HG03378 (cell line): ENCODE measurements around the gene TP53I11.

Experiments used
- ATAC-seq: cut with Tn5 transposase; IDR thresholded peaks from one replicate; pipeline ENCODE4 v1.9.1; 2021; ENCODE audit warnings: mild to moderate bottlenecking, moderate library complexity; ENCODE audit not compliant: unreplicated experiment

TP53I11 gene

DNA sequence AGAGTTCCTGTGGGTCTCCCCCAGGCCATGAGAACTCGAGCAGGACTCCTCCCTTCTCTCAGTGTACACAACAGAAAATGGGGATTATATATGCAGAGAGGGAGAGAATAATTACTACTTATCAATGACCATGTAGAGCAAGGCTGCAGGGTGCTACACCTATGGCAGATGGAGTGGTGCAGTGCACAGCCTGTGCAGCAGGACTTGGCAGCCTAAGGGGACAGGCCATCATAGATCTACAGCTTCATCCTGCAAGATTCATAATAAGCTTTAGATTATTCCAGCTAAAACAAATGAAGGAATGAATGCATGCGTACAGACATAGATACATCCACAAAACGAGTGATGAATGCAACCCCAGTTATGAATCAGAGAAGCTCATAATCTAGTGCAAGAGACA lies 8.4 kb upstream of the TP53I11 start:
- ATAC-seq = no peak

DNA sequence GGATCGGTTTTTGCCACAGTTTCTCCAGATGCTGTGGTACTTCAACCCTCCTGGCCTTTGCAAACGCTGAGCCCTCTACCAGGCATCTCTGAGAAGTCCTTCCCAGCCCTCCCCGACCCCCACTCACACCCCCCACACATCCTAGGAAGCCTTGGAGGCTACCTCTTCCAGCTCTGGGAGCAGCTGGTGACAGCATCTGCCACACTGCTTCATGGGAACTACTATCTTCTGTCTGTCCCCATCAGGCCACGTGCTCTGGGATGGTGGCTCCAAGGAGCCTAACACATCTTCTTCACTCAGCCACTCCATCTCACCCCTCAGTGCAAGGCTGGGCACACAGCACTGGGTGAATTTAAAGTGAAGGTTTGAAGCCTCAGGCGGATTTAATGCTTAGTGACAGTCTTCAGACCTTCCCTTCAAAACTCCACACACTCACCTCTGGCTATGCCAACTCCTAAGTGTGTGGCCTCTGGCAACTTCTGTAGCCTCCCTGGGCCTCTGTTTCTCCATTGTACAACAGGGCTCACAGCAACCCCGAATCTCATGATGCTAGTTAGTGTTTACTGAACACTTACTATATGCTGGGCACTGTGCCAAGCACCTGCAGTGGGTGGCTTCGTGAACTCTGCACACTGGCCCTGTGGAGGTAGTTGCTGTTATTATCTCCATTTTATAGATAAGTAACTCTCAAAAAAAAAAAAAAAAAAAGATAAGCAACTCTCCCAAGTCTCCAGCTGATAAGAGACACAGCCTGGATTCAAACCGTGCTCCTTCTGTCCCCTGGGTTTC lies 7.3 kb upstream of the TP53I11 start:
- no peak for ATAC-seq

DNA sequence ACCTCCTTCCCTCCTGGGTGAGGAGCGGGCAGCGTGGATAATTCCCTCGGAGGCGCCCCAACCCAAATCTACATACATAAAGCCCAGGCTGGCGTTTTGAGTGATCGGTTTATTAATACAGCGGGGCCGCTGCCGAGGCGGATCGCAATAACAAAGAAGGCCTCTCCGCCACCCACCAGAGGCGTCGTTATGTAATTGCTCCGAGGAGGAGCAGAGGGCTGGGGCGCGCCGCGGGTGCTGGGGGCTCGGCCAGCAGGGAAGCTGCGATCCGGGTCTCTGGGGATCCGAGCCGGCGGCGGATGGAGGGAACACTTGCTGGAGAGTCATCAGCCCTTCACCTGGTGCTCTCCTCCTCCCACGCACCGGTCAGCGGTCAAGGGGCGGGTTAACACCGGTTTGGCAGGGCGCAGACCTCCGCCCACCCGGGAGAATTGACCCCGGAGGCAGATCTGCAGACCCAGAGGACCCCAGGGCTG lies 6.4 kb upstream of the TP53I11 start:
- no peak for ATAC-seq

DNA sequence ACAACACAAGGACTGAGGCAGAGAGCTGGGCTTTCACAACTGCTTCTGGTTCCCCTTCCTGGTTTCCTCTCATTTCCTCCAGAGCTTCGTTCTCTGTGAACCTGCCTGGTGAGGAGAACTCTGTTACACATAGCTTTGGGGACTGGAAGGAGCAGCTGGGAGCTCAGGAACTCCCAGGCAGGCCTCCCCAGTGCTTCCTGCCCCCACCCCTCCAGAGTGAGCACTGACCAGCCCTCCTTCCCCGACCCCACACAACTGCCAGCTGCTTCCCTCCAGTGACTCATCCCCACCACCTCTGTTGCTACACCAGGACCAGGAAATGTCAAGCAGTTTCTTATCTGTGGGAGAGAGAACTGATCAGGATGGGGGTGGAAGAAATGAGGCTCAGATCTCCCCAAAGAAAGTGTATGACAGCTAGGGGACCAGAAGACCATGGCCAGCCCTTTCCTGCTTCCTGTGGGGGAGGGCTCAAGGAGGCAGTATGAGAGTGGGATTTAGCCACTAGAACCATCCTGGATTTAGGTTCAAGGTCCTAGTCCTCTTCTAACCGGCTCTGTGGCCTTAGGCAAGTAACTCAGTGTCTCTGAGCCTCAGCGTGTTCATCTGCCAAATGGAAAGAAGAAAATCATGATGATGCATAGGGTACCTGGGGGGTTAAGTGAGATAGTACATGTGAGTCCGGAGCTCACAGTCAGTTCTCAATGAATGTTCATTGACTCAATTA lies 4.5 kb upstream of the TP53I11 start:
- no peak for ATAC-seq

DNA sequence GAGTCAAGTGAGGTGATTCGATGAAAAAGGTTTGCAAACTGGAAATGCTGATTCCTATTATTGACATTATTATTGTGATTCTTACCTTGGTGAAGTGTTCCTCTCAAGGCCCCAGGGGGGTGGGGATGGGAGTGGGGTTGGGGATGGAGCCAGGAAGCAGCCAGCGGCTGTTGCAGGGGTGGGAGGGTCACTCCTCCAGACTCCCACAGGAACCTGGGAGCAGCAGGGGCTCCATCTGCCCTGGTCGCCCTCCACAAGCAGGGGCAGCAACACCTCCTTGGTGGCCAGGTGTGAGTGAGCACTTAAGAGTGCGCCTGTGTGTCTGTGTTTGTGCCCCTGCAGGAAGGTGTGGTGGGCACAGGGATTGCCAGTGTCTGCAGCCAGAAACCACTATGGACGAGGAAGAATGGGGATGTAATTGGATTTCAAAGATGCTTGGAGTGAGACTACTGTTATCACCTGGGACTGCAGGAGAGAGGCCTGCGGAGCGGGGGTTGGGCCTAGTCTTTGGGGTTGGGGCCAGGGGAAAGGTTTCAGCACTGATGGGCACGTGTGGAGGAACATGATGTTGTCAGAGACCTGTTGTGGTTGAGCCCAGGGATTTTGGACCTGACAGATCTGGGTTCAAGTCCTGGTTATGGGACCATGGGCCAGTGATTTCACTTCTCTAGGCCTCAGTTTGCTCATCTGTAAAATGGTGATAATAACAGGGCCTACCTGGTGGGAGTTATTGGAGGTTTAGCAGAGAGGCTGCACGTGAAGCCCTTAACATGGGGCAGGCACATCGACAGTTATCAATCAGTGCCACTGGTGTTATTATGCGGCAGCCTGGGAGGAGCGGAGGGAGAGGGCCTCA lies 3.6 kb upstream of the TP53I11 start:
- ATAC-seq = no peak

DNA sequence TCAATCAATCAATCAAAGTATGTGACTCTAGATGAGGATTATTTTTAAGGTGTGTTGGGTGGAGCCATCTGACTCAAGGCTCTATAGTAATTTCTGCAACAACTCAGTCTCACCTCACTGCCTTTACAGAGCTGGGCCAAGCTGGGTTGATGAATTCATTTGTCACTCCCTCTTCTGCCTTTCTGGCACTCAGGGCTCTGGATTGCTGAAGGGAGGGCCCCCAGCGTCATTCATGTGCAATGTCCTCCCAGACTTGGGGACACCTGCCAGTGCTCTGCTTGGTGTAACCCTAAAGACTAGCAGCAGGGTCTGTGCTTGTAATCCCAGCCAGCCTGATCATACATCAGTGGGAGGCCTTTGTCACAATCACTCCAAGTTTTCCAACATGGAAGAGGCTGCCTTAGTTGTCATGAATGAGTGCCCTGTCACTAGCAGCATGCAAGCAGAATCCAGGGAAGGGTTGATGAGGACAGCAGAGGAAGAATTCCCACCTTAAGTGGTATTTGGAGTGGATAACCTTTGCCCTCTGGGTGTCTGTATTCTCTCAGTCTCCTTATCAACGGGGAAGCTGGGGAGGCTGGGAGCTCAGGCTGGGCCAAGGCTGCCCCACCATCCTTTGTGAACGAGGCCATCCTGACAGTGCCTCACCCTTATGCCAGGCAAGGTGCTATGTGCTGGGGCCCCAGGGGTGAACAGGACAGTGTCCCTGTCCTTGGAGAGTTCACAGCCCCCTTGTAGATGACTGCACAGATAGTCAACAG lies 2.0 kb upstream of the TP53I11 start:
- ATAC-seq = no peak

DNA sequence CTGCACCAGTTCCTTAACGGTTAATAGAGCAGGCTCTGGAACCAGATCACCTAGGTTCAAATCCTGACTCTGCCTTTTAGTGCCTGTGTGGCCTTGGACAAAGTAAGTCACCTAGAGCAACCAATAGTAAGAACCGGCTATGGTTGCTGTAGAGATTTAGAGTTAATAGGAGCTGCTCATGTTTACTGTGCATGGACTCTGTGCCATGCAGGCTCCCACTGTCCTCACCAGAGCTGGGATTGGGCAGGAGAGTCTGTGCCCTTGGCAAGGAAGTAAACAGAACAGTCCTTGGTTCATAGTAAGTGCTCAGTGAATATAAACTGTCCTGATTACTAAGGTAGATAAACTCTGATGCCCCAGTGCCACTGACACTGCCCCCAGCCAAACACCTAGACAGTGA lies 1.4 kb upstream of the TP53I11 start:
- ATAC-seq = no peak

DNA sequence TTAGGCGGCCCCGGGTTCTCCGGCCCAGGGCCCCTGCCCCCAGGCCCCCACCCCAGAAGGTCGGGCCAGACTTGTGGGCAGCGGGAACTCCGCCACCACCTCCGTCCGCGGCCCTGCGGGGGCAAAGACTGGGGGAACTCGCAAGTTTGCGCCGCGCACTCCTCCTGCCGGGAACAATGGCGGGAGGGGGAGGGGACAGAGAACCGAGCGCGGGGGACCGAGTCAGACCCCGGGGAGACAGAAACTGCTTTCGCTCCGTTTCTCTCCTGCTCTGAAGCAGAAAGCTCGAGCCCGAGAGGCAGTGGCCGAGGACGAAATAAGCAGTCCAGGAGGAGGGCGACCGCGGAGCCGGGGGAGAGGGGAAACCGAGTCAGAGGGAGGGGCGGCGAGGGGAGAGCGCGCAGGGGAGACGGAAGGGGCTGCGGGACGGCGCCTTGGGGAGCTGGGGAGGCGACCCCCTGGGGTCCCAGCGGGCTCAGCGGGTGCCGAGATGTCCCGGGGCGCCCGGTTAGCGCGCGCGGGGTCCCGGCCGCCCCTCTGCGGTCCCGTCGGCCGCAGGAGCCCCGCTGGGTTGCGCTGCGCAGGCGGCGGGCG lies 555 bp downstream of the TP53I11 start:
- no peak for ATAC-seq

DNA sequence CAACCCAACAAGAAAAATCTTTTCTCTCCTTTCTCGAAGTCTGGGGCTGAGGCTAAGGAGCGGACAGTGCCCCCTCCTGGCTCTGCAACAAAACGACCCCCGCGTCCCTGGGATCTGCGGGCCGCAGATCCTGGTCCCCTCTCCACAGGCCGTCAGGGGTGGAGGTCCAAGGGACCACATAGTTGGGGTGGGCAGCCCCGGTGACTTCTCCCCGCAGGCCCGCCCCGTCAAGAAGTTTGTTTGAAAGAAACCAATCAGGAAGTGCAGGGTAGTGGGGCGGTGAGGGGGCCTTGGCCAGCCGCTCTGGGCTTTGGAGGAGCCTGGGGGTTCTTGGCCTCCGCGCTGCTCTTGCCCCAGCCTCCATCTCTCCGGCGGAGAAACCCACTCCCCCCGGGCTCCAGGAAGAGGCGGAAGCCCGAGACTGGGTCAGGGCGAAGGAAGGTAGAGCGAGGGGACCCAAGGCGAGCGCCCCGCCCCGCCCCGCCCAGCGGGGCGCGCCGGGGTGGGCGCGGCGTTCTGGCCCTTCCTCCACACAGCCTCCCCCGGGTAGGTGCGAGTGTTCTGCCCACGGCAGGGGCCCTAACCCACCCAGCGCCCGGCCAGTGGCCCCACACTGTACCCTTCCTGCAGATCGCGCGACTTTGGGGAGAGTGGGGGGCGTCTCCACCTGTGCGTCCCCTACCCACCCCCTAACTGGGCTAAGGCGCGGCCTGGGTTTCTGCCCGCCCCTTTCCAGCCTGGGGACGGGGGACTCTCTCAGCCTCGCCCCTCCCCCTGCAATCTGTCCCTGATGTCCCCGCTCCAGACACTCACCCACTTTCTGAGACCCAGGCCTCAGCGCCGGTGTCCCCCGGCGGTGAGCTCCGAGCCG lies 1.3 kb downstream of the TP53I11 start:
- no peak for ATAC-seq

DNA sequence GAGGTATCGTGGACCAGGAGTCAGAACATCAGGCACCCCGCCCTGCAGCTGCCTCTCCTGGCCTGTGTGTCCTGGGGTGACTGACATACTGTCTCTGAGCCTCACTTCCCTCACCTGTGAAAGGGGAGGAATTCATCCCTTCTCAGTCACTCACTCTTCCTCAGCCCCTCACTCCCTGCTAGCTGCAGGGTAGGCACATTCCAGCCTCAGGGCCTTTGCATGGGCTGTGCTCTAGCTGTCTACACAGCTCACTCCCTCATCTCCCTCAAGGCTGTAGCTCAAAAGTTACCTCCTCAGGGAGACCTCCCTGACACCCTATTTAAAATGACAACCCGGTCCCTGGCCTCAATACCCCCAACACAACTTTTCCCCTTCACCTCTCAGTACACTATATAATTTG lies 2.5 kb downstream of the TP53I11 start:
- no peak for ATAC-seq

DNA sequence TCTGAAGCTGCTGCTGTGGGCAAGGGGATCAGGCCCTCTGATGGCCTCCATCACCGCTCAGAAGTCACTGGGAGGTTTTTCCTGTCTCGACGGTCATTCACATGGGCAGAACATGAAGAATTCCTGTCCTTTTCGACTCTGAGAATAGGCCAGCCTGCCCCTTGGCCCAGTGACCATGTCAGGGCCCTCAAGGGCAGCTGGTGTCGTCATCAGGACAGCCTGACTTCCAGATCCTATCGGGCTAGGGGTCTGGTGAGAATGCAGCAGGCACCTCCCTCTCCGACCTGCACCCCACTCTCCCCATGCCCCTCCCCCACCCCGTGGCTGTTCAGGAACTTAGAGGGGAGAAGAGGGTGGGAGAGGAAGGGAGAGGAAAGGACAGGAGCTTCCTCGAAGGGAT lies 3.6 kb downstream of the TP53I11 start:
- ATAC-seq = no peak

DNA sequence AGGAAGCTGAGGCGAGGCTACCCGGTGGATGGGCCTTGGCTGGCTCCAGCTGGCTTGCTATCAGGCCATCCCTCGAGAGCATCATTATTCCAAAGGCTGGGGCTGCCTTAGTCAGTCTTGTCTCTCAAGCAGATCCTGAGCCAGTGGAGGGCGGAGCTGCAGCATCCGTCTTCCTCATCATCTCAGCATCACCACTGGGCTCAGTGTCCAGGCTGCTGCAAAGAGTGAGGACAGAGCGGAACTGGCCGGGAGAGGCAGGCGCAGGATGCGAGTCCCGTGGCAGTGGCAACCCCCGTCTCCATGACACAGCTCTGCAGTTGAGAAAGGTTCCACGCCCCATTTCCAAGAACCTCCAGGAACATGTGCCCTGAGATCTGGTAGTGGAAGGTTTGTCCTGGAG lies 4.4 kb downstream of the TP53I11 start:
- ATAC-seq = no peak

DNA sequence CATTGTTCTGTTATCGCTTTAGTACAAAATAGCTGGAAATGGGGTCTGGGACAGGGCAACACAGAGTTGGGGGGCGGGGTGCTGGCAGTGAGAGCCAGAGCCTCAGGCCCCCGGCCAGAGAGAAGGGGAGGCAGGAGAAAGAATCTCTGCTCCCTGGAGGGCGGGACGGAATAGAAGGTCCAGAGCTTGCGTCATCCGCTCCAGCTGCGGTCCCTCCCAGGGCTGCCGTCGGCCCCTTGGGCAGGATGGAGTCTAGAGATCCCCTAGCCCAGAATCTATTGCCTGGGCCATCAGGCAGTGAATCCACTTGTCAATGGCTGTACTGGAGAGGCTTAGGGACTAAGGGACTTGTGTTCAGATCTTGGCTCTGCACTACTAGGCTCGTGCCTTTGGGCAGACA lies 5.0 kb downstream of the TP53I11 start:
- no peak for ATAC-seq

DNA sequence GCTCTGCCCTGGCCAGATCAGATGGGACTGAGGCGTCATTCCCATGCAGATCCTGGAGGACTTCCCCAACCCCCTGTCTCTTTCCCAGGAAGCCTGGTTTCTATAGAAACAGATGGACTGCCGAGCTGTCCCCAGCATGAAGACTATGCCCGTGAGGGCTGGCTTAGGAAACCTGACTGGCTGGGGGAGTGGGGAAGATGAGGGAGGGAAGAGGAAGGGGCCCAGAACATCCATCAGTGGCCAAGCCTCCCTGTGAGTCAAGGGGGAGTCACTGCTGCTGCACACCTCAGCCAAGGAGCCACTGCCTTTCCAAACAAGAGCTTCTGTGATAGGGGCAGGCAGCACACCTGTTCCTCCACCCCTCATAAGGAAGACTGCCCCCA lies 5.8 kb downstream of the TP53I11 start:
- no peak for ATAC-seq

DNA sequence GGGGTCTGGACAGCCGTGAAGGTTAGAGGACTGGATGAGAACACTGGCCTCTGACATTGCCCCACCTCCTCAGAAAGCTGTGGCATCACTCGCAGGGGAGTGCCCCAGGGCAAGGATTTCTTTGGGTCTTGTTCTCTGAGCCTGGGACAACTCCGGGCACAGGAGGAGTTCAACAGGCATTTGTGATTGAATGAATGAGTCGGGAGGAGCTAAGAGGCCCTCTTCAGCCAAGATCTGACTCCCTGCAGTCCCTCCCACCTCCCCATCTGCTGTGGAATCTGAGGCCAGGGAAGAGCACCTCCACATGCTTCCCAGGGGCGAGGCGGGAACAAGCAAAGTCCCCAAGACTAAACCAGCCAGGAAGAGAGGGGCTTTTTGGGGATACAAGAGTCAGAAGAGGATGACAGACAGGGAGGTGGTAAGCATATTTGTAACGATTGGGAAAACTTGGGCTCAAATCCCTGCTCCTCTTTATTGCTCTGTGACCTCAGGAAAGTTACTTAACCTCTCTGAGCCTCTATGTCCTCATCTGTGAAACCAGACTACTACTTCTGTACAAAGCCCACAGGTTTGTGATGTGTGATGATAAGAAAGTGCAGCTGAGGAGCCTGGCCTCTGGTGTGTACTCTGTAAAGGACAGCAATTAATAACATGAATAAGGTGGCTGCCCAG lies 6.4 kb downstream of the TP53I11 start:
- no peak for ATAC-seq

DNA sequence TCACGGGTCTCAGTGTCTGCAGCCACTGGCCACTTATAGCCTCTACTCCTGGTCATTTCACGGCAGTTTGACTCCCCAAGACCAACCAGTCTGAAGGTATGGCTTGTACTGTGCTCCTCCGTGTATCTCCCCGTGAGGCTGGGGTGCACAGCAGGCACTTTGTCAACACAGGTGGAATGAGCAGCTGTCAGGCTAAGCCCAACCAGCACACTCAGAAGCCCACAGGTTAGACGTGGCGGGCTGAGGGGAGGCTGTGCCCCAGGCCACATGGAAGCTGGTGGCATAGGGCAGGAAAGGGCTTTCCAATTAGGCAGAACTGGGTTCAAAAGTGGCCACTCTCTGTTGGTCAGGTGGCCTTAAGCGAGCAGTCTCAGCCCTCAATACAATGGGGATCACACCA lies 7.0 kb downstream of the TP53I11 start:
- ATAC-seq = no peak

DNA sequence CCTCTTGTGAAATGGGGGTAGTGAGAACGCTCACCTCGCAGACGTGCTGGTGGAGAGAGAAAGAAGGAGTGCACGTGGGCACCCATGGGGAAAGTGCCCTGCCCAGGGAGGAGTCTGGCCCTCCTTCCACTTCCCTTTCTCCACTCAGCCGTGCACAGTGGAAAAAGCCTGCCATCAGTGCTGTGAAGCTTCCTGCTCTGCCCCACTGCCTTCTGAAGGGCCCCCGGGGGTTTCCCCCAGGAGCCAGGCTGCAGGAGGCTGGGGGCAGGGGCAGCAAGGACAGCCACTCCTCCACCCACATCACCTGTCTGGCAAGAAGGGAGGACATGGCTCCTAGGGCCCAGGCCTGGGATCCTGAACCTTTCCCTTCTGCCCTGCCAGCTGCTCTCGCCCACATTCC lies 7.6 kb downstream of the TP53I11 start:
- no peak for ATAC-seq

DNA sequence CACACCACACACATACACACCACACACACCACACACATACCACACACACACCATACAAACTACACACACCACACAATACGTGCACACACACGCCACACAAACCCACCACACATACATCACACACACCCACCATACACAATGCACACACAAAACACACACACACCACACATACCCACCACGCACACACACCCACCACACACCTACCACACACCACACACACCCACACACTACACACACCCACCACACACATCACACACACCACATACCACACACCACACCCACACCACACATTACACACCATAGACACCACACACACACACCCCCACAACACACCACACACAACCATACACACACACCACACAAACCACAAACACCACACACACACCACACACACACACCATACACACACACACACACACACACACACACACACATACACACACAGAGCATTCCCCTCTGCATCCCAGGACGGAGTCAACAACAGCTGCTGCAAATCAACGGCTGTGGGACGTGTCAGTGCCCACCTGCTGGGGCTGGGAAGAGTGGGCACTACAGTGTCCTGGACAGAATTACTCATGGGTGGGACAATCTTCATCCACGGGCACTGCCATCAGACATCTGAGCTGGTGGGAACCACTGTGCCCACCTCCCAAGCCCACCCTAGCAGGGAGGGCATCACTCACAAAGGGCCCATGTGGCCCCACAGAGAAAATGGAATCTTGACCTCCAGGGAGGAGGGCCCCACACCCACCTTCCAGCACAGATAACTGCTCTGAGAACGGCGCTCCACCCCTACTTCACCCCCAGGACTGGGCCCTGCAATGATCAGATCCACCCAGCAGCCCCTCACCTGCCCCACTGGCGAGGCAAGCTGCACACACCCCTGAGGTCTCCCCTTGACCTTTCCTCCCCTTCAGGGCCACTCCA lies 8.4 kb downstream of the TP53I11 start:
- ATAC-seq = no peak
